Neural cell (in vitro differentiated cells): Measurements from ENCODE around the gene DOCK4. TPM values are rescaled to one million over a fixed set of nuclear protein-coding genes. Genes with fewer than 3 reads are reported as not detected.

Experiments used
- H2AFZ ChIP-seq: fragments of 200-600, 300-800 bp; sonication (generic), shearing (Covaris generic); 2 replicates; pipeline ENCODE4 v1.6.0; 2014; ENCODE audit warnings: low read depth, mild to moderate bottlenecking, antibody characterized with exemption, low read length, moderate library complexity
- H3F3A ChIP-seq: fragments of 200-600 bp; shearing (Covaris generic); 2 replicates; pipeline ENCODE4 v1.6.1; 2016; ENCODE audit warnings: mild to moderate bottlenecking, moderate library complexity, mixed read lengths, antibody characterized with exemption, low read length; ENCODE audit not compliant: insufficient read depth, poor library complexity, severe bottlenecking
- H3K27ac ChIP-seq: fragments of 200-600, 300-800 bp; sonication (generic), shearing (Covaris generic); 2 replicates; pipeline ENCODE4 v1.5.1; 2014; ENCODE audit warnings: mild to moderate bottlenecking, low read length, moderate library complexity
- H3K27me3 ChIP-seq: fragments of 300-800, 200-600 bp; sonication (generic), shearing (Covaris generic); 2 replicates; pipeline ENCODE4 v1.6.0; 2014; ENCODE audit warnings: mild to moderate bottlenecking, low read depth, low read length, moderate library complexity; ENCODE audit not compliant: insufficient read depth
- H3K36me3 ChIP-seq: fragments of 300-800, 200-600 bp; sonication (generic), shearing (Covaris generic); 2 replicates; pipeline ENCODE4 v1.5.1; 2014; ENCODE audit warnings: mild to moderate bottlenecking, antibody characterized with exemption, low read length, moderate library complexity; ENCODE audit not compliant: insufficient read depth
- H3K4me2 ChIP-seq: fragments of 300-800, 200-600 bp; sonication (generic), shearing (Covaris generic); 2 replicates; pipeline ENCODE4 v1.6.0; 2014; ENCODE audit warnings: mild to moderate bottlenecking, low read length
- H3K4me3 ChIP-seq: fragments of 300-800, 200-600 bp; sonication (generic), shearing (Covaris generic); 2 replicates; pipeline ENCODE4 v1.5.1; 2014; ENCODE audit warnings: mild to moderate bottlenecking, low read length, moderate library complexity
- H3K79me2 ChIP-seq: fragments of 200-600 bp; shearing (Covaris generic); replicated peaks from 2 replicates; pipeline ENCODE4 v1.6.0; 2014; ENCODE audit warnings: mild to moderate bottlenecking, low read length, moderate library complexity; ENCODE audit not compliant: insufficient read depth
- H3K9ac ChIP-seq: fragments of 300-800, 200-600 bp; sonication (generic), shearing (Covaris generic); 2 replicates; pipeline ENCODE4 v1.6.1; 2016; ENCODE audit warnings: mild to moderate bottlenecking, low read length, mixed read lengths
- H3K9me2 ChIP-seq: fragments of 200-600 bp; shearing (Covaris generic); 2 replicates; pipeline ENCODE4 v1.6.1; 2016; ENCODE audit warnings: mild to moderate bottlenecking, low read length, mixed read lengths; ENCODE audit not compliant: insufficient read depth
- H3K9me3 ChIP-seq: fragments of 200-600, 300-800 bp; sonication (generic), shearing (Covaris generic); 2 replicates; pipeline ENCODE4 v1.6.1; 2016; ENCODE audit warnings: mild to moderate bottlenecking, mixed run types, low read length, moderate library complexity, mixed read lengths
- H4K20me1 ChIP-seq: fragments of 200-600 bp; shearing (Covaris generic); 2 replicates; pipeline ENCODE4 v1.6.1; 2016; ENCODE audit warnings: mild to moderate bottlenecking, mixed run types; ENCODE audit not compliant: insufficient read depth
- CTCF ChIP-seq: fragments of 450-650 bp; IDR thresholded peaks from 2 replicates; pipeline ENCODE4 v1.5.1; 2014; ENCODE audit warnings: antibody characterized with exemption, mild to moderate bottlenecking, moderate library complexity; ENCODE audit not compliant: poor library complexity, severe bottlenecking
- EP300 ChIP-seq: fragments of 450-650 bp; conservative IDR thresholded peaks from 2 replicates; pipeline ENCODE4 v1.6.1; 2014; ENCODE audit warnings: antibody characterized with exemption, mild to moderate bottlenecking, moderate library complexity; ENCODE audit not compliant: poor library complexity, severe bottlenecking
- EZH2 ChIP-seq: fragments of 200-600, 300-800 bp; shearing (Covaris generic), sonication (generic); IDR thresholded peaks from 2 replicates; pipeline ENCODE4 v1.6.1; 2014; ENCODE audit warnings: antibody characterized with exemption, low read length, borderline replicate concordance, mild to moderate bottlenecking; ENCODE audit not compliant: insufficient read depth, poor library complexity, severe bottlenecking
- MXI1 ChIP-seq: fragments of 450-650 bp; conservative IDR thresholded peaks from 2 replicates; pipeline ENCODE4 v1.6.1; 2014; ENCODE audit warnings: antibody characterized with exemption, mild to moderate bottlenecking; ENCODE audit not compliant: poor library complexity, severe bottlenecking
- POLR2AphosphoS5 ChIP-seq: IDR thresholded peaks from 2 replicates; pipeline ENCODE4 v1.6.1; 2012
- RAD21 ChIP-seq: fragments of 450-650 bp; conservative IDR thresholded peaks from 2 replicates; pipeline ENCODE4 v1.6.1; 2014; ENCODE audit warnings: antibody characterized with exemption, mild to moderate bottlenecking, moderate library complexity
- SMC3 ChIP-seq: fragments of 450-650 bp; conservative IDR thresholded peaks from 2 replicates; pipeline ENCODE4 v1.6.1; 2014; ENCODE audit warnings: antibody characterized with exemption, mild to moderate bottlenecking, moderate library complexity; ENCODE audit not compliant: poor library complexity
- TAF1 ChIP-seq: IDR thresholded peaks from 2 replicates; pipeline ENCODE4 v1.6.1; 2012; ENCODE audit warnings: low read depth
- polyA plus RNA-seq: library from polyadenylated mRNA; depleted of rRNA; stranded (reverse); fragments of >200 nt; gene quantifications from 2 replicates; pipeline ENCODE4 v1.2.3, GENCODE V29; 2014
- TF ChIP-seq, protein P1 (sequence below): IDR thresholded peaks from 2 replicates; pipeline ENCODE4 v1.6.1; 2012; ENCODE audit warnings: borderline replicate concordance

Gene DOCK4
- polyA plus RNA-seq, 1 donor from 2014 or later, result 28.1 TPM

- H3K27ac ChIP-seq, result no peak overlapping the region
- no peaks in the 10 kb centered on the region for H3K79me2 ChIP-seq
- no peaks in the 10 kb centered on the region for H3F3A ChIP-seq
- no peak overlapping the region for H2AFZ ChIP-seq
- TF ChIP-seq EZH2 (no peak), EP300 (no peak), MXI1 (no peak), POLR2AphosphoS5 (no peak), RAD21 (no peak), TAF1 (no peak), CTCF (no peak), SMC3 (no peak)
- TF ChIP-seq, protein P1, sequence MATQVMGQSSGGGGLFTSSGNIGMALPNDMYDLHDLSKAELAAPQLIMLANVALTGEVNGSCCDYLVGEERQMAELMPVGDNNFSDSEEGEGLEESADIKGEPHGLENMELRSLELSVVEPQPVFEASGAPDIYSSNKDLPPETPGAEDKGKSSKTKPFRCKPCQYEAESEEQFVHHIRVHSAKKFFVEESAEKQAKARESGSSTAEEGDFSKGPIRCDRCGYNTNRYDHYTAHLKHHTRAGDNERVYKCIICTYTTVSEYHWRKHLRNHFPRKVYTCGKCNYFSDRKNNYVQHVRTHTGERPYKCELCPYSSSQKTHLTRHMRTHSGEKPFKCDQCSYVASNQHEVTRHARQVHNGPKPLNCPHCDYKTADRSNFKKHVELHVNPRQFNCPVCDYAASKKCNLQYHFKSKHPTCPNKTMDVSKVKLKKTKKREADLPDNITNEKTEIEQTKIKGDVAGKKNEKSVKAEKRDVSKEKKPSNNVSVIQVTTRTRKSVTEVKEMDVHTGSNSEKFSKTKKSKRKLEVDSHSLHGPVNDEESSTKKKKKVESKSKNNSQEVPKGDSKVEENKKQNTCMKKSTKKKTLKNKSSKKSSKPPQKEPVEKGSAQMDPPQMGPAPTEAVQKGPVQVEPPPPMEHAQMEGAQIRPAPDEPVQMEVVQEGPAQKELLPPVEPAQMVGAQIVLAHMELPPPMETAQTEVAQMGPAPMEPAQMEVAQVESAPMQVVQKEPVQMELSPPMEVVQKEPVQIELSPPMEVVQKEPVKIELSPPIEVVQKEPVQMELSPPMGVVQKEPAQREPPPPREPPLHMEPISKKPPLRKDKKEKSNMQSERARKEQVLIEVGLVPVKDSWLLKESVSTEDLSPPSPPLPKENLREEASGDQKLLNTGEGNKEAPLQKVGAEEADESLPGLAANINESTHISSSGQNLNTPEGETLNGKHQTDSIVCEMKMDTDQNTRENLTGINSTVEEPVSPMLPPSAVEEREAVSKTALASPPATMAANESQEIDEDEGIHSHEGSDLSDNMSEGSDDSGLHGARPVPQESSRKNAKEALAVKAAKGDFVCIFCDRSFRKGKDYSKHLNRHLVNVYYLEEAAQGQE, result no peak
- H3K4me3 ChIP-seq, result no peak overlapping the region
- H3K9ac ChIP-seq, result no peak overlapping the region
- H3K4me2 ChIP-seq, result no peak overlapping the region
- H3K9me3 ChIP-seq, result no peaks in the 10 kb centered on the region
- H3K9me2 ChIP-seq, result no peaks in the 10 kb centered on the region
- H3K27me3 ChIP-seq, result no peaks in the 10 kb centered on the region
- H4K20me1 ChIP-seq, result no peaks in the 10 kb centered on the region
- peaks cover 7% of the 10 kb centered on the region for H3K36me3 ChIP-seq
Observed at GRCh38 chr7:111903016-111903415, 303.2 kb downstream of the DOCK4 start.

GRCh38 chr7:111900283-111900682, 305.9 kb downstream of the DOCK4 start:
- no peak overlapping the region for H2AFZ ChIP-seq
- no peaks in the 10 kb centered on the region for H3K9me3 ChIP-seq
- no peak overlapping the region for H3K4me2 ChIP-seq
- H3K27ac ChIP-seq, result no peak overlapping the region
- no peak overlapping the region for H3K4me3 ChIP-seq
- H3K9ac ChIP-seq, result no peak overlapping the region
- TF ChIP-seq CTCF, result no peak
- TF ChIP-seq, protein P1, result no peak
- no peak for TF ChIP-seq POLR2AphosphoS5
- TF ChIP-seq TAF1, result no peak
- no peak for TF ChIP-seq SMC3
- TF ChIP-seq EZH2, result no peak
- no peak for TF ChIP-seq EP300
- no peaks in the 10 kb centered on the region for H3K27me3 ChIP-seq
- no peaks in the 10 kb centered on the region for H4K20me1 ChIP-seq
- no peaks in the 10 kb centered on the region for H3K79me2 ChIP-seq
- H3K36me3 ChIP-seq, result peaks cover 7% of the 10 kb centered on the region
- no peaks in the 10 kb centered on the region for H3K9me2 ChIP-seq
- H3F3A ChIP-seq, result no peaks in the 10 kb centered on the region
